Activated T-cell treated with anti-CD3 and anti-CD28 coated beads for 4 hours (primary cell): ENCODE results near the gene SMYD3.

Source experiments
- DNase-seq: peaks from one replicate; pipeline ENCODE4 v3.0.0-alpha.2; 2020

Gene SMYD3

GRCh38 chr1:246302711-246303317 lies 204.3 kb downstream of the SMYD3 start:
- no peak for DNase-seq

- no peak for DNase-seq
Observed at GRCh38 chr1:246302251-246302625, 204.8 kb downstream of the SMYD3 start.

- no peak for DNase-seq
Observed at GRCh38 chr1:246301553-246302250, 205.4 kb downstream of the SMYD3 start.

- no peak for DNase-seq
Observed at GRCh38 chr1:246300626-246301549, 206.2 kb downstream of the SMYD3 start.

- no peak for DNase-seq
Observed at GRCh38 chr1:246297279-246298265, 209.5 kb downstream of the SMYD3 start.

GRCh38 chr1:246295968-246296367 lies 211.1 kb downstream of the SMYD3 start:
- DNase-seq, result no peak

GRCh38 chr1:246295340-246295739 lies 211.7 kb downstream of the SMYD3 start:
- DNase-seq, result no peak

- no peak for DNase-seq
Observed at GRCh38 chr1:246294263-246294662, 212.8 kb downstream of the SMYD3 start.

- DNase-seq, result no peak
Observed at GRCh38 chr1:246293366-246294121, 213.5 kb downstream of the SMYD3 start.

GRCh38 chr1:246292571-246292970 lies 214.5 kb downstream of the SMYD3 start:
- DNase-seq, result no peak

- no peak for DNase-seq
Observed at GRCh38 chr1:246291127-246291526, 216.0 kb downstream of the SMYD3 start.

GRCh38 chr1:246283771-246284410 lies 223.2 kb downstream of the SMYD3 start:
- DNase-seq, result no peak

- DNase-seq, result no peak
Observed at GRCh38 chr1:246281639-246282038, 225.4 kb downstream of the SMYD3 start.

GRCh38 chr1:246281195-246281594 lies 225.9 kb downstream of the SMYD3 start:
- no peak for DNase-seq

- no peak for DNase-seq
Observed at GRCh38 chr1:246280551-246280950, 226.5 kb downstream of the SMYD3 start.

- DNase-seq, result no peak
Observed at GRCh38 chr1:246279402-246279801, 227.7 kb downstream of the SMYD3 start.

GRCh38 chr1:246278371-246278770 lies 228.7 kb downstream of the SMYD3 start:
- no peak for DNase-seq

- DNase-seq, result no peak
Observed at GRCh38 chr1:246275036-246275435, 232.0 kb downstream of the SMYD3 start.

GRCh38 chr1:246274186-246274585 lies 232.9 kb downstream of the SMYD3 start:
- DNase-seq, result no peak

- DNase-seq, result no peak
Observed at GRCh38 chr1:246271516-246271915, 235.6 kb downstream of the SMYD3 start.

- DNase-seq, result no peak
Observed at GRCh38 chr1:246270236-246270635, 236.8 kb downstream of the SMYD3 start.
